NK-92 (cell line): ENCODE results near the gene ARIH2.

Source experiments
- DNase-seq: peaks from one replicate; lab custom pipeline; 2025; ENCODE audit not compliant: unreplicated experiment; lab: John Stamatoyannopoulos, UW

ARIH2 gene

GRCh38 chr3:48966876-48967361 lies 48.3 kb downstream of the ARIH2 start:
- DNase-seq = no peak

GRCh38 chr3:48970586-48970985 lies 51.9 kb downstream of the ARIH2 start:
- DNase-seq = no peak

- DNase-seq = no peak
Measured at GRCh38 chr3:48974076-48974864, 55.6 kb downstream of the ARIH2 start.

- no peak for DNase-seq
Measured at GRCh38 chr3:48979451-48979850, 60.8 kb downstream of the ARIH2 start.

- no peak for DNase-seq
Measured at GRCh38 chr3:48980295-48980694, 61.7 kb downstream of the ARIH2 start.

- no peak for DNase-seq
Measured at GRCh38 chr3:48982016-48982415, 63.4 kb downstream of the ARIH2 start.

GRCh38 chr3:48982686-48983085 lies 64.0 kb downstream of the ARIH2 start:
- no peak for DNase-seq

- no peak for DNase-seq
Measured at GRCh38 chr3:48983096-48983495, 64.5 kb downstream of the ARIH2 start.

GRCh38 chr3:48984663-48985062 lies 66.0 kb downstream of the ARIH2 start:
- no peak for DNase-seq

GRCh38 chr3:48985831-48986376 lies 67.3 kb downstream of the ARIH2 start:
- DNase-seq = no peak

- DNase-seq = no peak
Measured at GRCh38 chr3:48989126-48989795, 70.6 kb downstream of the ARIH2 start.

GRCh38 chr3:48989796-48990635 lies 71.4 kb downstream of the ARIH2 start, which contains the start of gene P4HTM:
Gene P4HTM (plus strand): TSS chr3:48990241. CDS start chr3:48990257, 16 bp downstream.
- DNase-seq = no peak

- no peak for DNase-seq
Measured at GRCh38 chr3:48990636-48991469, 72.2 kb downstream of the ARIH2 start.

- no peak for DNase-seq
Measured at GRCh38 chr3:48991851-48992545, 73.4 kb downstream of the ARIH2 start.

- DNase-seq = no peak
Measured at GRCh38 chr3:48993834-48994233, 75.2 kb downstream of the ARIH2 start.

- DNase-seq = no peak
Measured at GRCh38 chr3:48996640-48997039, 78.0 kb downstream of the ARIH2 start.

- no peak for DNase-seq
Measured at GRCh38 chr3:48997102-48997635, 78.5 kb downstream of the ARIH2 start.

GRCh38 chr3:48997714-48998637 lies 79.3 kb downstream of the ARIH2 start:
- DNase-seq = no peak
